Measurements from ENCODE around the gene OXA1L.

Gene OXA1L

DNA sequence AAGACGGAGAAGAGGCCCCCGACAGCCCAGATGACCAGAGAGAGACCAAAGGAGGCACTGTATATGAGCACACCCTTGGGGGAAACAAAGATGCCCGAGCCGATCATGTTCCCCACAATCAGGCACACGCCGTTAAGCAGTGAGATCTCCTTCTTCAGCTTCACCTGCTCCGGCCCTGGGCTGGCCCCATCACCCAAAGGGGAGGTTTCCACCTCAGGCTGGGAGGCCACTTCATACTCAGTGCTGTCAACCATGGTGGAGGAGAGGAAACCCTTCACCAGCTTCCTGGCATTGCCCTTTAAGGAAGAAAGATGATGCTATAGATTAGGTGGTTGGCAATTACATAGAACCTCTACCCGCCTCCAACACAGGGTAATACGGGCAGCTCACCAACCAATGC is 46.7 kb downstream of the OXA1L start:
- no peak for DNase-seq (ENCODE audit: extremely low read depth, low read depth)
- TF ChIP-seq, protein P1, sequence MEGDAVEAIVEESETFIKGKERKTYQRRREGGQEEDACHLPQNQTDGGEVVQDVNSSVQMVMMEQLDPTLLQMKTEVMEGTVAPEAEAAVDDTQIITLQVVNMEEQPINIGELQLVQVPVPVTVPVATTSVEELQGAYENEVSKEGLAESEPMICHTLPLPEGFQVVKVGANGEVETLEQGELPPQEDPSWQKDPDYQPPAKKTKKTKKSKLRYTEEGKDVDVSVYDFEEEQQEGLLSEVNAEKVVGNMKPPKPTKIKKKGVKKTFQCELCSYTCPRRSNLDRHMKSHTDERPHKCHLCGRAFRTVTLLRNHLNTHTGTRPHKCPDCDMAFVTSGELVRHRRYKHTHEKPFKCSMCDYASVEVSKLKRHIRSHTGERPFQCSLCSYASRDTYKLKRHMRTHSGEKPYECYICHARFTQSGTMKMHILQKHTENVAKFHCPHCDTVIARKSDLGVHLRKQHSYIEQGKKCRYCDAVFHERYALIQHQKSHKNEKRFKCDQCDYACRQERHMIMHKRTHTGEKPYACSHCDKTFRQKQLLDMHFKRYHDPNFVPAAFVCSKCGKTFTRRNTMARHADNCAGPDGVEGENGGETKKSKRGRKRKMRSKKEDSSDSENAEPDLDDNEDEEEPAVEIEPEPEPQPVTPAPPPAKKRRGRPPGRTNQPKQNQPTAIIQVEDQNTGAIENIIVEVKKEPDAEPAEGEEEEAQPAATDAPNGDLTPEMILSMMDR (IDR thresholded peaks at IDR 0.05; ENCODE audit: low read depth, low read length) = no peak

DNA sequence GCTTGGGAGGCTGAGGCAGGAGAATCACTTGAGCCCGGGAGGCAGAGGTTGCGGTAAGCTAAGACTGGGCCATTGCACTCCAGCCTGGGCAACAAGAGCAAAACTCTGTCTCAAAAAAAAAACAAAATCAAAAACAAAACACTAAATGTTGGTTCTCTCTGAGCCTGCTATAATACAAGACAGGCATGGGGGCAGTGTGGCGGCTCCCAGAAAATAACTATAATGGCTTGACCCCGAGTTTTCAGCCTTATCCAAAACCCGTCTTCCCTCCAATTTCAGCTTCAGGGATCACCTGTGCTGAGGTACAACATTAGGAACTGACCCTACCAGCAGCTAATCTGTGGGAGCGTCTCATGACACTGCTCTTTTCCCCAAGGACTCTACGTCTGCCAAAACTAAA is 47.9 kb downstream of the OXA1L start:
- DNase-seq (ENCODE audit: extremely low read depth, low read depth) = no peak
- TF ChIP-seq, protein P1 (IDR thresholded peaks at IDR 0.05; ENCODE audit: low read depth, low read length) = no peak

DNA sequence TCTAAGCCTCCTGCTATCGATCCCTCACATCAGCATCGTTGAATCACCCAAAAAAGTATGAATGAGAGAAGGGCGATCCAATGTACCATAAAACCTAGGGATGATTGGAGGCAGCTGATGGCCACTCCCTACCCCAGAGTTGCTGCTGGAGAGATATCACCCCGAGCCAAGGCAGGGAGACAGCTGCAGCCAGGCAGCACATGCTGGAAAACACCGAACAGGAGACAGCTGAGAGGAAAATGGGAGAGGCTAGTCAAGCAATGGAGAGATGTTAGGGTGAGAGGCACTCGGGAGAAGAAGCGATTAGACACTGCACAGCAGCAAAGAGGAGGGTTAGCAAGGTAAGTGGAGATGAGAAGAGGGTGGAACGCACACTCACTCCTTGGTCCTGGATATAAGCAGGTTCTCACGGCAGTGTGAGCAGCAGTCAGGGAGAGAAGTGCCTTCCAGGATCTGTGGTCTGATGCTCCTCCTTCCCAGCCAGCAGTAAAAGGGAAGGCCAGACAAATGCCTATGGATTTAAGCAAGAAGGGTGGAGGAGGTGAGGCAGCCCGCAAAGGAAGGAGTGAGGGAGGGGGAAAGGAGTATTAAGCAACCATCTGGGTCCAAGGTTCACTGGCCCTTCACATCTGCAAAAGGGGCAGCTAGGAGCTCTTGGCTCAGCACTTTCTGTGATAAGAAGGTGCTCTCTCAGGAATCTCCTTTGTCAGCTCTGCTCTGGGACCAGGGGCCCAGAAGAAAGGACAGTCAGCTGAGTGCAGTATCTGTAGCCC is 48.6 kb downstream of the OXA1L start, which contains the start of gene SLC7A7:
TSS of gene SLC7A7 (minus strand) at position 495 of the 773 bp plus-strand sequence. CDS start 2,037 bp downstream, outside the sequence.
- no peak for DNase-seq (ENCODE audit: extremely low read depth, low read depth)
- TF ChIP-seq, protein P1 (IDR thresholded peaks at IDR 0.05; ENCODE audit: low read depth, low read length) = no peak

DNA sequence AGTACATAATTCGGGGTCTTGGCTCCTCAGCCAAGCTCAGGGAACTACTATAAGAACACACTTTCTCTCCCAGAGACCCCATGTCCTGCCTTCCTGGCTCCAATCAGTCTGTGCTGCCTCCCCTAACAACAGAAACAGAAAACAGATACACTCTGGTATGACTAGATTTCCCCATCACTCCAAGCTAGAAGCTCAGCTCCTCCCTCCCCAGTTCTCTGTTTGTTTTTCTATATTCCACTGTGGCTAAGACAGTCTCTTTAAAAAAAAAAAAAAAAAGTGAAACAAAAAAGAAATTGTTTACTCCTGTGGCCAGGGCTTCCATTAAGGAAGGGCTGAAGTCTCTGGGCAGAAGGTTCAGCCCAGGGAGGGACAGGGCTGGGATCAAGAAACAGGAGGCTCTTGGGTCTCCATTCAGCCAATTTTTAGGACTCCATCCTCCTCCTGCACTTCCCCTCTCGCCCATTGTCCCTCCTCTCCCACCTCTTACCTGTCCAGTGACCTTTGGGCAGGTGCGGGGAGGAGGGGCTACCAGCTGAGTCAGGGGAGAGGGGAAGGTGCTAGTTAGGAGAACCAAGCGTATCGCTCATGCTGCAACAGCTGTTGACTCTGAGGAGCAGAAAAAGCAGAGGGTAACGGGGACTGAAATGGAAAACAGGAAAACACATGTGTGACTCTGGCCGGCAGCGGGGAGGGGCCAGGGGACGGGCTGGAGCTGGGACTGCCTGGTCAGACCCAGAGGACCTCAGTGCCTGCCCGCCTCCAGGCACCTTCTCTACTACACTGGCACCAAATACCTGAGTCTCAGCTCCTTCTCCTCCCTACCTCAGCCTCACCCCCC is 52.9 kb downstream of the OXA1L start:
- peak; percentile 71 for DNase-seq (ENCODE audit: extremely low read depth, low read depth)
- TF ChIP-seq, protein P1 (IDR thresholded peaks at IDR 0.05; ENCODE audit: low read depth, low read length) = no peak

DNA sequence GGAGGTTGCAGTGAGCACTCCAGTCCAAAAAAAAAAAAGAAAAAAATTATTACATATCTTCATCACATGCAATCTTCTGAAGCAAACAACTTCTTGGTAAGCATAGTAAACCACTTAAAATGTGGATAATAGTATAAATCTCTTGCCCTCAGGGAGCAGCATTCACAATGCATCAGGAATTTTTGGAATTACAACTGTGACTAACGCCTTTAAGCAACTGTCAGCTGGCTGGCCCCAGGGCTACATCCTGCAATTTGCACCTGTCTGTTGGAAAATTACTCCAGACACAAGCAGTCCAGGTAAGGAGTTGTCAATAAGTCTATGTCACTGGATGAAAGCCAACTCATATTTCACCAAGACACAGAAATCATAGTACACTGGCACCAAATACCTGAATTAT is 54.2 kb downstream of the OXA1L start:
- no peak for DNase-seq (ENCODE audit: extremely low read depth, low read depth)
- TF ChIP-seq, protein P1 (IDR thresholded peaks at IDR 0.05; ENCODE audit: low read depth, low read length) = no peak

DNA sequence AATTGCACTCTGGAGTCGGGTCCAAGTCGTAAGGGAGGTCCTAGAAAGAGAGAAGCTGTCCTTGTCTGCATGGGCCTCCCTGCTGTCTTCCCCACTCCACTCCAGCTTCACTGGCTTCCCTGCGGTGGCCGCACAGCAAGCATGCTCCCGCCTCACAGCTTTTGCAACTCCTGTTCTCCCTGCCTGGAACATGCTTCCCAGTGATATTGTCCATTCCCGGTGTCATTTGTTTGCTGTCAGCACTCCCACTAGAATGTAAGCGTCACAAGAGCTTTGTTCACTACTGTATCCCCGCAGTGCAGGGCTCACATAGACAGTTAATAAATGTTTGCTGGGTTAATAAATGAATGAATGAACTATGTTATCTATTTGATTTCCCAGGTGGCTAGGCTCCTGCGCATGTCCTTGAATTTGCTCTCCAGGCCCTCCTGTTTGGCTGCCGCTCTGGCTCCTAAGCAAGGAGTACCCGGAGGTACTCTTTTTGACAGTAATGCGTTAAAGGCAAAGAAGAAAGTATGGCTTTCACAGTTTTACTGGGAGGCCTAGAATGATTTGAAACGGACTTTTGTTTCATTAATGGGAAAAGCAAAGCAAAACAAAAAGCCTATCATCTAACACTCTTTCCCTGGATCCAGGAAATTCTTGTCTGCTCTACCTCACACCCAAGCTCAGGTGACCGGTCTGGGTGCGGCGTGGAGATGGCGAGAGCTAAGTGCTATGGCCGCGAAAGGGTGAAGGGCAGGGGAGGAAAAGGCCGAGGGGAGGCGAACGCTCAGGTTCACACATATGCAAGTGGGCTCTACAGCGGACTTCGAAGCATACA is 54.9 kb downstream of the OXA1L start:
- no peak for DNase-seq (ENCODE audit: extremely low read depth, low read depth)
- TF ChIP-seq, protein P1 (IDR thresholded peaks at IDR 0.05; ENCODE audit: low read depth, low read length) = no peak

Measured in AG09319 (cell line).